HepG2 (cell line): ENCODE measurements around the gene WDHD1. TPM values are rescaled to one million over a fixed set of nuclear protein-coding genes. Genes with fewer than 3 reads are reported as not detected.

Source experiments
- ATAC-seq: fragments of 200-7000 bp; cut with Tn5 transposase; 3 replicates; pipeline ENCODE4 v1.9.1; 2020; ENCODE audit warnings: mild to moderate bottlenecking, moderate library complexity
- BruUV-seq: library from RNA; stranded (reverse); fragments of 400-500 nt; replicated peaks from 2 replicates; lab custom pipeline; 2021; lab: Mats Ljungman, UMichigan
- CTCF ChIA-PET: fragments of 300-600 bp; formaldehyde crosslinking; extraction: SDS; loops from one replicate; lab custom pipeline; 2021; ENCODE audit warnings: low total read pairs, inconsistent platforms, low intra/inter-chr PET ratio; lab: Yijun Ruan, JAX
- POLR2A ChIA-PET: fragments of 350-600 bp; sonication (Branson Sonifier 250); formaldehyde crosslinking; loops from one replicate; lab custom pipeline; 2020; ENCODE audit warnings: antibody characterized with exemption, inconsistent platforms; lab: Yijun Ruan, JAX
- DNase-seq: peaks from one replicate; pipeline ENCODE4 v3.0.0-alpha.2; 2015; ENCODE audit warnings: low spot score
- FAIRE-seq: peaks from 3 replicates; lab custom pipeline; 2011; peaks lifted over from hg19 to GRCh38; lab: Jason Lieb, UNC
- H2AFZ ChIP-seq: one replicate; pipeline ENCODE4 v1.6.1; 2011; ENCODE audit warnings: low read length, inconsistent platforms
- H3K27ac ChIP-seq: fragments of 300-600 bp; 3 replicates; pipeline ENCODE4 v1.8.0; 2011; ENCODE audit warnings: mixed run types, mild to moderate bottlenecking, mixed read lengths, low read length, inconsistent platforms; ENCODE audit not compliant: insufficient read depth; ENCODE audit errors: extremely low read length
- H3K27me3 ChIP-seq, 2 experiments: fragments of 200-600 bp in 1 of 2; 2 replicates in 1 of 2; 3 replicates in 1 of 2; pipeline versions ENCODE4 v1.6.0 to v1.8.0; 2011; ENCODE audit warnings: low read length in 2 of 2, mild to moderate bottlenecking in 2 of 2, moderate library complexity in 2 of 2, inconsistent platforms in 1 of 2; ENCODE audit not compliant: insufficient read depth in 2 of 2, control insufficient read depth in 1 of 2
- H3K36me3 ChIP-seq, 2 experiments: fragments of 200-600 bp in 1 of 2; replicated peaks in 1 of 2; 2 replicates in 1 of 2; 3 replicates in 1 of 2; pipeline versions ENCODE4 v1.5.1 to v1.8.0; 2011; ENCODE audit warnings: low read length in 2 of 2, inconsistent platforms in 1 of 2; ENCODE audit not compliant: insufficient read depth in 2 of 2, control insufficient read depth in 1 of 2
- H3K4me1 ChIP-seq: 2 replicates; pipeline ENCODE4 v1.5.1; 2012; ENCODE audit warnings: low read length, inconsistent platforms; ENCODE audit not compliant: insufficient read depth
- H3K4me2 ChIP-seq: 2 replicates; pipeline ENCODE4 v1.6.0; 2011; ENCODE audit warnings: low read depth, low read length, inconsistent platforms
- H3K4me3 ChIP-seq, 3 experiments: fragments of 200-600 bp in 1 of 3; sonication (generic), shearing (Covaris generic) in 1 of 3; replicated peaks in 1 of 3; 2 replicates each; pipeline ENCODE4 v1.5.1; 2011 to 2016; ENCODE audit warnings: low read length in 3 of 3, inconsistent platforms in 2 of 3, low read depth in 2 of 3, mild to moderate bottlenecking in 2 of 3, control low read depth in 1 of 3, mixed read lengths in 1 of 3; ENCODE audit not compliant: insufficient read depth in 1 of 3
- H3K79me2 ChIP-seq: one replicate; pipeline ENCODE4 v1.6.1; 2011; ENCODE audit warnings: low read length, inconsistent platforms; ENCODE audit not compliant: insufficient read depth
- H3K9ac ChIP-seq: 2 replicates; pipeline ENCODE4 v1.6.0; 2011; ENCODE audit warnings: mild to moderate bottlenecking, low read depth, low read length, inconsistent platforms; ENCODE audit not compliant: insufficient read depth
- H3K9me3 ChIP-seq: 2 replicates; pipeline ENCODE4 v1.5.1; 2012; ENCODE audit warnings: mild to moderate bottlenecking, low read length
- H4K20me1 ChIP-seq: 2 replicates; pipeline ENCODE4 v1.6.0; 2011; ENCODE audit warnings: inconsistent platforms, mild to moderate bottlenecking, low read length, moderate library complexity; ENCODE audit not compliant: insufficient read depth
- AHDC1 ChIP-seq: sonication (generic); formaldehyde crosslinking; IDR thresholded peaks from 2 replicates; pipeline ENCODE4 v1.5.1; 2020; ENCODE audit warnings: mild to moderate bottlenecking, missing genetic modification reagents, borderline replicate concordance
- FOXA1 ChIP-seq, 2 experiments: fragments of 450-650 bp in 1 of 2; sonication (generic) in 1 of 2; formaldehyde crosslinking in 1 of 2; IDR thresholded peaks; 2 replicates each; pipeline versions ENCODE4 v1.4.0 to v1.6.1; 2016 to 2020; ENCODE audit warnings: missing genetic modification reagents in 1 of 2
- HDAC1 ChIP-seq: sonication (generic); formaldehyde crosslinking; IDR thresholded peaks from 2 replicates; pipeline ENCODE4 v1.5.1; 2020; ENCODE audit warnings: mild to moderate bottlenecking, missing genetic modification reagents
- HNF4A ChIP-seq: sonication (generic); formaldehyde crosslinking; IDR thresholded peaks from 2 replicates; pipeline ENCODE4 v1.4.0; 2020; ENCODE audit warnings: missing genetic modification reagents
- MXD4 ChIP-seq: IDR thresholded peaks from 2 replicates; pipeline ENCODE4 v1.6.1; 2016; ENCODE audit warnings: mild to moderate bottlenecking, missing biosample characterization, missing genetic modification reagents
- NR2F1 ChIP-seq, 2 experiments: fragments of 450-650 bp in 1 of 2; formaldehyde crosslinking in 1 of 2; IDR thresholded peaks; 2 replicates each; pipeline versions ENCODE4 v1.5.0 to v1.6.1; 2016 to 2020; ENCODE audit warnings: mild to moderate bottlenecking in 1 of 2, missing compliant biosample characterization in 1 of 2, missing genetic modification reagents in 1 of 2, moderate library complexity in 1 of 2
- POGK ChIP-seq: sonication (generic); formaldehyde crosslinking; conservative IDR thresholded peaks from 2 replicates; pipeline ENCODE4 v1.8.0; 2022; ENCODE audit warnings: mild to moderate bottlenecking, moderate library complexity, missing genetic modification reagents
- THYN1 ChIP-seq: sonication (generic); formaldehyde crosslinking; IDR thresholded peaks from 2 replicates; pipeline ENCODE4 v1.8.1; 2023; ENCODE audit warnings: low read depth, mild to moderate bottlenecking, moderate library complexity, missing genetic modification reagents, borderline replicate concordance
- ZFP90 ChIP-seq: sonication (generic); formaldehyde crosslinking; IDR thresholded peaks from 2 replicates; pipeline ENCODE4 v1.8.0; 2022; ENCODE audit warnings: missing genetic modification reagents, mild to moderate bottlenecking, inconsistent platforms, borderline replicate concordance
- ZNF546 ChIP-seq: sonication (generic); formaldehyde crosslinking; conservative IDR thresholded peaks from 2 replicates; pipeline ENCODE4 v1.8.1; 2023; ENCODE audit warnings: mild to moderate bottlenecking, missing genetic modification reagents
- WGBS: methylation state at CpG from one replicate; pipeline ENCODE4 v1.1.6; 2017; ENCODE audit warnings: low lambda C conversion rate; 5-methylcytosine and 5-hydroxymethylcytosine counted together
- in situ Hi-C: cut with HindIII; loops from 2 replicates; pipeline ENCODE4 v1.10.0; 2017; ENCODE audit warnings: low pct_unique_long_range_greater_than_20kb; ENCODE audit not compliant: extremely low pct_ligation_motif_present
- intact Hi-C: fragments of 100-400 bp; cut with micrococcal nuclease; formaldehyde crosslinking; loops from one replicate; pipeline ENCODE4 v1.10.0; 2022; ENCODE audit not compliant: unreplicated experiment
- polyA plus RNA-seq, 8 experiments: library from polyadenylated mRNA; depleted of rRNA in 3 of 8; stranded (reverse) in 7 of 8; unstranded in 1 of 8; fragments of >200 nt; fragmentation: Illumina TruSeq in 4 of 8; extraction: Trizol in 4 of 8; gene quantifications; 2 replicates each; pipeline versions ENCODE4 v1.2.1 to v1.2.3, GENCODE V29; 2011 to 2016; ENCODE audit warnings: low read depth in 4 of 8, missing spikeins in 1 of 8, mixed read lengths in 1 of 8; ENCODE audit not compliant: insufficient read depth in 1 of 8
- total RNA-seq, 5 experiments: library from RNA; depleted of rRNA; stranded (reverse); fragments of >200 nt; fragmentation: Illumina TruSeq; extraction: Trizol; gene quantifications; 2 replicates each; pipeline ENCODE4 v1.2.3, GENCODE V29; 2016; ENCODE audit warnings: low read depth in 1 of 5

WDHD1 gene
- total and polyA plus RNA-seq, 2 of the 13 experiments (the other 11 are each of a cell fraction or from before 2014, with no cell fraction given) = 5.5 to 27.5 TPM

- peak; percentile 5 for DNase-seq
- Histone ChIP-seq H4K20me1 (no peaks in the 10 kb centered on the region), H3K36me3 (no peaks in the 10 kb centered on the region; a peak in 1 of 5 replicates), H3K4me3 (no peak overlapping the region), H3K9me3 (no peaks in the 10 kb centered on the region), H3K4me2 (no peak overlapping the region), H3K79me2 (no peaks in the 10 kb centered on the region), H3K4me1 (peaks cover 20% of the 10 kb centered on the region)
- WGBS = 84% methylated on average over 5 of the region's 5 CpGs
- TF ChIP-seq NR2F1 (CRISPR knock-in tag; IDR thresholded peaks at IDR 0.05) (no peak), HNF4A (CRISPR knock-in tag) (0 out of 2 replicates have a peak, but pooled peaks have one; percentile 18), ZNF546 (no peak), MXD4 (CRISPR knock-in tag) (no peak), ZFP90 (CRISPR knock-in tag) (peak; percentile 59; the same call in 1 of the 2 replicates), HDAC1 (CRISPR knock-in tag) (no peak)
- TF ChIP-seq, all 625 proteins: peak for 2
- no TSS peak for BruUV-seq
- CTCF ChIA-PET = no interaction called here
- Histone ChIP-seq H3K27ac (no peak overlapping the region), H2AFZ (no peak overlapping the region), H3K27me3 (no peaks in the 10 kb centered on the region), H3K9ac (no peak overlapping the region)
- POLR2A ChIA-PET = no interaction called here
- intact Hi-C loops = loop anchor here (5.0 kb wide), 1 partner anchor 824 kb away; no protein-coding TSS in a partner anchor
- in situ Hi-C loops = no loop called here
- no peak for ATAC-seq
- no peak for FAIRE-seq
Observed at GRCh38 chr14:54935958-54936357, 90.9 kb downstream of the WDHD1 start.

- DNase-seq = peak; percentile 52
- no TSS peak for BruUV-seq
- peak; percentile 87 for ATAC-seq
- intact Hi-C loops (loop anchor here (5.0 kb wide), 1 partner anchor 823 kb away; no protein-coding TSS in a partner anchor), in situ Hi-C loops (no loop called here)
- Histone ChIP-seq H3K36me3 (no peaks in the 10 kb centered on the region), H4K20me1 (no peaks in the 10 kb centered on the region), H3K9me3 (no peaks in the 10 kb centered on the region), H3K9ac (no peak overlapping the region), H3K4me2 (peak overlapping the region; percentile 21; the same call in 1 of the 2 replicates), H3K27me3 (no peaks in the 10 kb centered on the region), H3K4me1 (peaks cover 20% of the 10 kb centered on the region), H3K79me2 (no peaks in the 10 kb centered on the region), H2AFZ (no peak overlapping the region), H3K27ac (peak overlapping the region; percentile 19), H3K4me3 (no peak overlapping the region)
- no peak for FAIRE-seq
- CTCF ChIA-PET = no interaction called here
- 49% methylated on average over 2 of the region's 2 CpGs for WGBS
- POLR2A ChIA-PET = no interaction called here
- TF ChIP-seq POGK (CRISPR knock-in tag) = no peak
- TF ChIP-seq FOXA1 (IDR thresholded peaks at IDR 0.05) = no peak
- peak; percentile 60 for TF ChIP-seq FOXA1 (CRISPR knock-in tag; IDR thresholded peaks at IDR 0.05)
- TF ChIP-seq AHDC1 (CRISPR knock-in tag) = peak; percentile 17; the same call in 1 of the 2 replicates
- TF ChIP-seq THYN1 = no peak
Observed at GRCh38 chr14:54935100-54935499, 91.8 kb downstream of the WDHD1 start.
